Activated T-cell treated with anti-CD3 and anti-CD28 coated beads, Interleukin-2, amount 50 U/mL, for 72 hours (primary cell): ENCODE results near the gene DNTT. TPM values are rescaled to one million over a fixed set of nuclear protein-coding genes. Genes with fewer than 3 reads are reported as not detected.

ENCODE experiments used
- ATAC-seq, 2 donors: fragments of 150-1000 bp; cut with Tn5 transposase; replicated peaks in 1 of 2; 2 replicates each; pipeline ENCODE4 v1.10.0; 2021; ENCODE audit warnings: moderate library complexity in 2 of 2, mild to moderate bottlenecking in 1 of 2
- DNase-seq, 2 donors: peaks; one replicate each; pipeline ENCODE4 v3.0.0; 2021 to 2022; ENCODE audit warnings: mixed read lengths in 1 of 2
- H3K27ac Mint-ChIP-seq: one replicate; pipeline ENCODE4 v1.8.0; 2022; ENCODE audit warnings: mild to moderate bottlenecking, moderate library complexity, mixed read lengths
- H3K27me3 Mint-ChIP-seq: one replicate; pipeline ENCODE4 v1.8.0; 2022; ENCODE audit warnings: low read depth, mixed read lengths
- H3K36me3 Mint-ChIP-seq, 2 donors: one replicate each; pipeline ENCODE4 v1.8.0; 2022; ENCODE audit warnings: mixed read lengths in 2 of 2, mild to moderate bottlenecking in 1 of 2; ENCODE audit not compliant: insufficient read depth in 2 of 2
- H3K4me1 Mint-ChIP-seq: one replicate; pipeline ENCODE4 v1.8.0; 2022; ENCODE audit warnings: low read depth, mixed read lengths
- H3K4me3 Mint-ChIP-seq, 2 donors: one replicate each; pipeline ENCODE4 v1.8.0; 2022; ENCODE audit warnings: mild to moderate bottlenecking in 2 of 2, mixed read lengths in 2 of 2, moderate library complexity in 2 of 2
- H3K9me3 Mint-ChIP-seq, 2 donors: one replicate each; pipeline ENCODE4 v1.8.0; 2022; ENCODE audit warnings: mixed read lengths in 2 of 2
- total RNA-seq, 2 donors: library from RNA; stranded (reverse); gene quantifications; one replicate each; pipeline ENCODE4 v1.2.3, GENCODE V29; 2022

The DNTT gene
- total RNA-seq: not detected

DNA sequence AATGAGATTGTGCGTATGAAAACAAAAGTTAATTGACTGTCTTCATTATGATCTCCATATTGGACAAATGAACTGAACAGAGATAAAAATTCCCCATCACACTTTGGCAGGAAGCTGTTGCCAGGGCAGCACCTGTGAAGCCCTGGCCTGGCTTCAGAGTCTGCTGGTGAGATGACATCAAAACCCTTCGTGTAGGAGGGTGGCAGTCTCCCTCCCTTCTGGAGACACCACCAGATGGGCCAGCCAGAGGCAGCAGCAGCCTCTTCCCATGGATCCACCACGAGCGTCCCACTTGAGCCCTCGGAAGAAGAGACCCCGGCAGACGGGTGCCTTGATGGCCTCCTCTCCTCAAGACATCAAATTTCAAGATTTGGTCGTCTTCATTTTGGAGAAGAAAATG lies at the start of gene DNTT:
DNTT (plus strand) TSS at position 205 of the 400 bp plus-strand sequence; CDS start at position 269, 64 bp downstream.
- Mint-ChIP-seq H3K4me1 (peaks cover 35% of the 10 kb centered on the region), H3K27ac (no peak within 1 kb of the TSS), H3K9me3 (no peaks in the 10 kb centered on the region), H3K4me3 (peak within 1 kb of the TSS in 1 of 2 donors; percentile 27), H3K36me3 (no peaks in the 10 kb centered on the region), H3K27me3 (peaks cover 4% of the 10 kb centered on the region)
- no peak for DNase-seq
- no peak for ATAC-seq

DNA sequence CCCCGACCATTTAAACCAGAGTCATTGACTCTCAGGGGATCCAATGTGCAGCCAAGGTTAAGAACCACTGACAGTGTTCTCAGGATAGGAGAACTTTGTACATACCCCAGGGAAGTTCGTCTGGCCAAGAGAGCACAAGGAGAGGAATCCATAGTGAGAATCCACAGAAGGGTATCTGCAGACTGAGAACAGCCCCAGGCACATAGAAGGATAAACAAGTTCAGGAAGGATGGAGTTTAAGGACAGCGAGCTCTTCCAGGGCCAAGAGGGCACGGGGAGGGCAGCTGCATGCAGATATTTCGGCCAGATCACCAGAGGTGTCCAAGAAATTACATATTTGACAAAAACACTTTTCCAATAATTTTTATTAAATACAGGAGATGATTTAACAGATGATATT lies 49.3 kb upstream of the DNTT start:
- no peak for DNase-seq
- H3K9me3 Mint-ChIP-seq: no peaks in the 10 kb centered on the region
- no peak for ATAC-seq
- H3K4me3 Mint-ChIP-seq: no peak overlapping the region
- no peaks in the 10 kb centered on the region for H3K36me3 Mint-ChIP-seq
- H3K27me3 Mint-ChIP-seq: no peaks in the 10 kb centered on the region
- H3K4me1 Mint-ChIP-seq: no peaks in the 10 kb centered on the region
- H3K27ac Mint-ChIP-seq: no peak overlapping the region

GRCh38 chr10:96255549-96256333 lies 48.5 kb upstream of the DNTT start:
- no peaks in the 10 kb centered on the region for H3K4me1 Mint-ChIP-seq

DNA sequence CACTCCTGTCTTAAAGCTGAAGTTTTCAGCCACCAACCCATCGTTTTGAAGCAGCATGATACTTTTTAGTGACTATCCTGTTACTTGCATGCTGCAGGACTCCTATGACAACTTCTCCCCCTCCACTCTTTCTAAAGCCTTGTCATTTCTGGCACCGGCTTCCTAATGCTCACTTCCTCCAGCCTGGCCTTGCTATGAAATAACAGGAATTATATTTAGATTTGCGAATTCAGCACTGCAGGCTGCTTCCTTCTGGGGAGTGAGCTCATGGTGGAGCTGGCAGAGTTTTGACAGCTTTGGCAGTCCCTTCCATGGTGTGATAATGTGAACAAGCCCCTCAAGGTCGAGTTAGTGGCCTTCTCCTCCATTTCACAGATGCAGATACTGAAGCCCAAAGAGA lies 46.3 kb upstream of the DNTT start:
- Mint-ChIP-seq H3K4me3 (no peak overlapping the region), H3K4me1 (no peaks in the 10 kb centered on the region), H3K36me3 (no peaks in the 10 kb centered on the region), H3K27me3 (no peaks in the 10 kb centered on the region), H3K9me3 (no peaks in the 10 kb centered on the region), H3K27ac (no peak overlapping the region)
- DNase-seq (no peak), ATAC-seq (no peak)

More at GRCh38 chr10:96255549-96256333, 48.5 kb upstream of the DNTT start:
- DNase-seq: no peak
- Mint-ChIP-seq H3K27me3 (no peaks in the 10 kb centered on the region), H3K9me3 (no peaks in the 10 kb centered on the region), H3K36me3 (no peaks in the 10 kb centered on the region), H3K27ac (no peak overlapping the region), H3K4me3 (no peak overlapping the region)
- ATAC-seq: no peak

DNA sequence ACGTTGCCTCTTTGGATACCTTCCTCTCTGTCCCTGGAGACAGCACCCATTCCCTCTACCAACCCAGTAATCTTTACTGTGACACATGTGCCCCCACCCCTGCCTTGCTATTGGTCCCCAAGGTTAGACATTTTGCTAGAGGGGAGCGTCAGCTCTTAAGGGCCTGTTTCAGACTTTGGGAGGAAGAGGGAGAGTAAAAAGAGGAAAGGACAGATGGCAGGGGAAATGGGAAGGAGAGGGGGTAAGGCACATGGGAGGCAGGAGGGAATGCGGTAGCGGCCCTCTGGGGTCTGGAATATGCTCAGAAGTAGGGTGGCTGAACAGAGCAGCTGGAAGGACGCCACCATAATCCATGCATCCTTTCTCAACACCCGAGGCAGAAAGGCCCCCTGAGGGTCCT lies 45.1 kb upstream of the DNTT start:
- Mint-ChIP-seq H3K9me3 (no peaks in the 10 kb centered on the region), H3K36me3 (no peaks in the 10 kb centered on the region), H3K27ac (no peak overlapping the region), H3K4me1 (no peaks in the 10 kb centered on the region), H3K27me3 (no peaks in the 10 kb centered on the region), H3K4me3 (no peak overlapping the region)
- DNase-seq (no peak), ATAC-seq (no peak)

DNA sequence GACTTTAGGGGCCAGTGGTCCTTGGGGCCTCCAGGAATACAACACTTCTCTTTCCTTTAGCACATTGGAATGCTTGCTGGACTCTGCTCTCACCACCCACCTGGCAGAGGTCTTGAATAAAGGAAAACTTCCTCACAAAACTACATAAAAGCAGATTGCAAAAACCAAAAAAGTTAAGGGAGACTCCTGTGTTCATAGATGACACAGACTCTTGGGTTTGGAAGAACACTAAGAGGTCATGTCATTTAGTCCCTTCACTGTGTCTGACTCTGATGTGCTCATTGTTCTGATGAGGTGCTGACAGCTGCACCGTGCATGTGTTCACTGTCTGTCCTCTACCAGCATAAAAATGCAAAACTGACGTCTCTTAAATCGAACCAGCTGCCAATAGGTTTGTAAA lies 44.2 kb upstream of the DNTT start:
- no peaks in the 10 kb centered on the region for H3K36me3 Mint-ChIP-seq

GRCh38 chr10:96261132-96261531 lies 43.1 kb upstream of the DNTT start:
- Mint-ChIP-seq H3K4me1 (no peaks in the 10 kb centered on the region), H3K36me3 (no peaks in the 10 kb centered on the region), H3K4me3 (no peak overlapping the region), H3K27me3 (peaks cover 6% of the 10 kb centered on the region), H3K9me3 (no peaks in the 10 kb centered on the region), H3K27ac (no peak overlapping the region)
- ATAC-seq: no peak
- DNase-seq: no peak

More for the DNA sequence above, 44.2 kb upstream of the DNTT start:
- ATAC-seq (no peak), DNase-seq (no peak)
- Mint-ChIP-seq H3K9me3 (no peaks in the 10 kb centered on the region), H3K4me3 (no peak overlapping the region), H3K4me1 (no peaks in the 10 kb centered on the region), H3K27me3 (no peaks in the 10 kb centered on the region), H3K27ac (no peak overlapping the region)

DNA sequence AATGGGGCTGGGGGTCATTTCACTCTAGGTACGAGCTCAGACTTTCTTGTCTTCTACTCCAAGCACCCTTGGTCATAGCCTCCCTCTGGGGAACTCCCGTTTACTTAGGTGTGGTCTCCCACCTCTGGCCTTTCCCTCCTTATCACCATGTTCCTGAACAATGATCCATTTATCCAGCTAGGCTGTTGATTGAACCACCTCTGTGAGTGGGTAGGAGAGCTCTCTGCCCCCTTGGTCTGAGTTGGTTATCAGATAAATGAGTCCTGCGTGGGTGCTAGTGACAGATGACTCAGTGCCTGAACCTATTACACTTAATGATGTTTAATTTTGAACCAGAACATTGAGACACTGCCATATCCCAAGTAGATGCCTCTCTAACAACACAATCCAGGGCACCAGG lies 42.3 kb upstream of the DNTT start:
- no peaks in the 10 kb centered on the region for H3K36me3 Mint-ChIP-seq
- no peak overlapping the region for H3K4me3 Mint-ChIP-seq
- ATAC-seq (no peak), DNase-seq (no peak)
- H3K4me1 Mint-ChIP-seq: peaks cover under 1% of the 10 kb centered on the region
- H3K27me3 Mint-ChIP-seq: peaks cover 7% of the 10 kb centered on the region
- no peaks in the 10 kb centered on the region for H3K9me3 Mint-ChIP-seq
- H3K27ac Mint-ChIP-seq: no peak overlapping the region

DNA sequence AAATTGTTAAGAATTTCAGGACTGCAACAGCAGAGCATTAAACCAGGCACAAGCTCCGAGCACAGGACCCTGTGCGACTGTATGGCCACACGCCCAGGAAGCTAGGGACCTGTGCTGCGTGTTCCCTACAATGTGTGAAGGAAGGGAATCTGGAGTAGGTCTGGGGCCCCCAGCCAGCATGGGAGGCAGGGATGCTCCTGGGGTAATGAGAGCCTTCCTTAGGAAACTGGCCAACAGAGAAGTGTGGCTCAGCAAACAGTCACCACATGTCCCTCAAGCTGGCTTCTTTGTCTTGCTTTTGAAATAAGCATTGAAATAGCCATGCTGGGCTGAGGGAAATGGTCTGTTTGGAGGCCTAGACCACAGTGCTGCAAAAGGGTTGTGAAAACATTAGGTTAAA lies 41.1 kb upstream of the DNTT start:
- H3K27me3 Mint-ChIP-seq: peaks cover 7% of the 10 kb centered on the region
- no peak for ATAC-seq

GRCh38 chr10:96263669-96264068 lies 40.6 kb upstream of the DNTT start:
- H3K27ac Mint-ChIP-seq: no peak overlapping the region
- H3K4me1 Mint-ChIP-seq: peaks cover 7% of the 10 kb centered on the region
- H3K4me3 Mint-ChIP-seq: no peak overlapping the region
- DNase-seq (no peak), ATAC-seq (no peak)
- H3K36me3 Mint-ChIP-seq: no peaks in the 10 kb centered on the region
- peaks cover 7% of the 10 kb centered on the region for H3K27me3 Mint-ChIP-seq
- H3K9me3 Mint-ChIP-seq: no peaks in the 10 kb centered on the region

More for the DNA sequence above, 41.1 kb upstream of the DNTT start:
- no peak for DNase-seq
- no peaks in the 10 kb centered on the region for H3K9me3 Mint-ChIP-seq
- no peak overlapping the region for H3K4me3 Mint-ChIP-seq
- no peak overlapping the region for H3K27ac Mint-ChIP-seq
- no peaks in the 10 kb centered on the region for H3K36me3 Mint-ChIP-seq
- H3K4me1 Mint-ChIP-seq: peaks cover 7% of the 10 kb centered on the region

DNA sequence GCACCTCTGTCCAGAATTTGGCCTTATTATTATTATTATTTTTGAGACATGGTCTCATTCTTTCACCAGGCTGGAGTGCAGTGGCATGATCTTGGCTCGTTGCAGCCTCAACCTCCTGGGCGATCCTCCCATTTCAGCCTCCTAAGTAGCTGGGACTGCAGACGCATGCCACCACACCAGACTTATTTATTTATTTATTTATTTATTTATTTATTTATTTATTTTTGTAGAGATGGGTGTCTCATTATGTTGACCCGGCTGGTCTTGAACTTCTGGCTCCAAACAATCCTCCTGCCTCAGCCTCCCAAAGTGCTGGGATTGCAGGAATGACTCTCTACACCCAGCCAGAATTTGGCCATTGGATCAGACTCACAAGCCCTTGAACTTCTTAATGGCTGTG lies 39.3 kb upstream of the DNTT start:
- H3K27me3 Mint-ChIP-seq: peaks cover 15% of the 10 kb centered on the region
- peaks cover 7% of the 10 kb centered on the region for H3K4me1 Mint-ChIP-seq
- ATAC-seq: no peak
- no peak overlapping the region for H3K4me3 Mint-ChIP-seq
- no peaks in the 10 kb centered on the region for H3K9me3 Mint-ChIP-seq
- no peak overlapping the region for H3K27ac Mint-ChIP-seq
- no peak for DNase-seq
- no peaks in the 10 kb centered on the region for H3K36me3 Mint-ChIP-seq

DNA sequence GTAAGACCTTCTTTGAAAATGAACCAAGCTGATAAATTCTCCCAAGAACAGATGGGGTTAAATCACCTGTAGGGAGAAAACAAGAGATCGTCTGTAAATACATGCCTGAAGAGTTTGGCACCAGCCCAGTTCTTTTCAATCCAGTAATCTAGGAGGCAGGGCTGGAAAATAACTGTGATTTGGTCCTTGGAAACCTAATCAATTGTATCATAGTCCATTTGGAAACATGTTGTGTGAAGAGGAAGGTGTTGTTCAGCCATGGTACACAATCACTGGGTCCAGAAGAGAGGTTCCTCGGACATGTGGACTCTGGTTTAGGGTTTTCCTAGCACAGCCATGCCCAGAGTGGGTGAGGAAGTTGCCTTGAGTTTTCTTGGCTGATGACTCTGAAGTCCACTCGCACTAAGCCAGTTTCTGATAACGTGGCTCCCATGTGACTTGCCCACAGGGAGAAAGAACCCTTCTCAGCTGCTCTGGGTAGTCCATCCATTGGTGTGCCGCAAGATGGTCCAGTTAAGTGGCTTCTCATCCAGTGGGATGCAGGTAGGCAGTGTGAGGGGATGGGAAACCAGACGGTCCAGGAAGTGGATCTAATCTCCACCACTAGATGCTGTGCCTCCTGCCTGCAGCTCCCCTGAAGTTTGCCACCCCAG lies 38.0 kb upstream of the DNTT start:
- no peak for DNase-seq
- ATAC-seq: no peak
- no peak overlapping the region for H3K4me3 Mint-ChIP-seq
- H3K27me3 Mint-ChIP-seq: peaks cover 18% of the 10 kb centered on the region
- H3K4me1 Mint-ChIP-seq: peaks cover 7% of the 10 kb centered on the region
- H3K36me3 Mint-ChIP-seq: no peaks in the 10 kb centered on the region
- no peaks in the 10 kb centered on the region for H3K9me3 Mint-ChIP-seq
- H3K27ac Mint-ChIP-seq: no peak overlapping the region

GRCh38 chr10:96267234-96267705 lies 37.0 kb upstream of the DNTT start:
- peak in 1 of 2 donors; percentile 46 for ATAC-seq
- Mint-ChIP-seq H3K4me1 (peaks cover 7% of the 10 kb centered on the region), H3K36me3 (no peaks in the 10 kb centered on the region), H3K27ac (no peak overlapping the region), H3K27me3 (peaks cover 18% of the 10 kb centered on the region), H3K9me3 (no peaks in the 10 kb centered on the region), H3K4me3 (no peak overlapping the region)
- DNase-seq: no peak
